Retina (tissue), 1 donor: Measurements from ENCODE around the gene SEMA4C.
A peak's percentile ranks its signal among the peaks of the same experiment; 100 is the strongest.

Experiments used
- DNase-seq: peaks from one replicate; pipeline ENCODE4 v3.0.0-alpha.2; 2016

Gene SEMA4C

GRCh38 chr2:96879545-96880040 lies 9.7 kb upstream of the SEMA4C start:
- no peak for DNase-seq

GRCh38 chr2:96878796-96879544 lies 9.1 kb upstream of the SEMA4C start:
- DNase-seq, result no peak

GRCh38 chr2:96878171-96878570 lies 8.3 kb upstream of the SEMA4C start:
- no peak for DNase-seq

- DNase-seq, result no peak
These were observed 7.8 kb upstream of the SEMA4C start for GRCh38 chr2:96877631-96878092.

GRCh38 chr2:96877042-96877451 lies 7.2 kb upstream of the SEMA4C start:
- no peak for DNase-seq

- DNase-seq, result no peak
These were observed 6.6 kb upstream of the SEMA4C start for GRCh38 chr2:96876269-96877041.

GRCh38 chr2:96875498-96876268 lies 5.8 kb upstream of the SEMA4C start:
- peak; percentile 81 for DNase-seq

GRCh38 chr2:96874198-96874831 lies 4.4 kb upstream of the SEMA4C start:
- DNase-seq, result peak; percentile 42

GRCh38 chr2:96873651-96874096 lies 3.8 kb upstream of the SEMA4C start:
- no peak for DNase-seq

- DNase-seq, result no peak
These were observed 2.9 kb upstream of the SEMA4C start for GRCh38 chr2:96872591-96873349.

- DNase-seq, result peak; percentile 79
These were observed 861 bp upstream of the SEMA4C start for GRCh38 chr2:96870626-96871255.

- DNase-seq, result no peak
These were observed 529 bp downstream of the SEMA4C start for GRCh38 chr2:96869281-96869821.

- DNase-seq, result peak; percentile 88
These were observed 1.2 kb downstream of the SEMA4C start for GRCh38 chr2:96868555-96869280.

- peak; percentile 81 for DNase-seq
These were observed 1.9 kb downstream of the SEMA4C start for GRCh38 chr2:96867756-96868554.

- DNase-seq, result no peak
These were observed 2.7 kb downstream of the SEMA4C start for GRCh38 chr2:96866986-96867755.

- no peak for DNase-seq
These were observed 3.3 kb downstream of the SEMA4C start for GRCh38 chr2:96866586-96866985.

- DNase-seq, result no peak
These were observed 3.7 kb downstream of the SEMA4C start for GRCh38 chr2:96866149-96866548.

- no peak for DNase-seq
These were observed 4.2 kb downstream of the SEMA4C start for GRCh38 chr2:96865654-96866053.
